Lung (tissue), 12 donors: Measurements from ENCODE around the gene PIGM. TPM values are rescaled to one million over a fixed set of nuclear protein-coding genes. Genes with fewer than 3 reads are reported as not detected.
A peak's percentile ranks its signal among the peaks of the same experiment; 100 is the strongest.

Experiments
- ATAC-seq: fragments of 200-7000 bp; cut with Tn5 transposase; one replicate; pipeline ENCODE4 v1.9.1; 2020; ENCODE audit warnings: moderate number of reproducible peaks; ENCODE audit not compliant: insufficient read depth, low FRiP score
- DNase-seq, 3 donors: peaks; one replicate each; pipeline ENCODE4 v3.0.0-alpha.2; 2013 to 2017
- H3K27ac ChIP-seq, 2 donors: one replicate each; pipeline ENCODE4 v1.5.1; 2013; ENCODE audit warnings: mild to moderate bottlenecking in 2 of 2, moderate library complexity in 2 of 2, control low read depth in 1 of 2, inconsistent platforms in 1 of 2, low read depth in 1 of 2, low read length in 1 of 2
- H3K27me3 ChIP-seq, 3 donors: one replicate each; pipeline ENCODE4 v1.5.1; 2013; ENCODE audit warnings: low read length in 2 of 3; ENCODE audit not compliant: control insufficient read depth in 3 of 3, insufficient read depth in 3 of 3
- H3K36me3 ChIP-seq, 4 donors: one replicate each; pipeline ENCODE4 v1.5.1; 2013; ENCODE audit warnings: low read length in 4 of 4, mild to moderate bottlenecking in 1 of 4, moderate library complexity in 1 of 4; ENCODE audit not compliant: control insufficient read depth in 4 of 4, insufficient read depth in 4 of 4
- H3K4me1 ChIP-seq, 5 donors: one replicate each; pipeline ENCODE4 v1.5.1; 2013; ENCODE audit warnings: low read length in 5 of 5, mild to moderate bottlenecking in 2 of 5, moderate library complexity in 1 of 5; ENCODE audit not compliant: control insufficient read depth in 5 of 5, insufficient read depth in 5 of 5
- H3K4me3 ChIP-seq: one replicate; pipeline ENCODE4 v1.5.1; 2013; ENCODE audit warnings: mild to moderate bottlenecking, control low read depth, moderate library complexity
- H3K9ac ChIP-seq, 2 donors: one replicate each; pipeline ENCODE4 v1.5.1; 2013; ENCODE audit warnings: low read length in 2 of 2, control low read depth in 1 of 2; ENCODE audit not compliant: insufficient read depth in 1 of 2
- H3K9me3 ChIP-seq, 4 donors: one replicate each; pipeline ENCODE4 v1.5.1; 2013; ENCODE audit warnings: low read length in 3 of 4, mild to moderate bottlenecking in 1 of 4, moderate library complexity in 1 of 4; ENCODE audit not compliant: control insufficient read depth in 4 of 4, insufficient read depth in 3 of 4
- WGBS, 2 donors: extraction: QIAGEN DNeasy Blood & Tissue Kit; methylation state at CpG; one replicate each; pipeline ENCODE4 v1.1.7; 2013; 5-methylcytosine and 5-hydroxymethylcytosine counted together
- polyA plus RNA-seq, 2 donors: library from polyadenylated mRNA; stranded (reverse); fragments of 200-250 nt; gene quantifications; one replicate each; pipeline ENCODE4 v1.2.1, GENCODE V29; 2013
- total RNA-seq, 2 donors: library from RNA; depleted of rRNA in 1 of 2; stranded (reverse); fragments of >200 nt in 1 of 2; gene quantifications; one replicate each; pipeline ENCODE4 v1.2.1, GENCODE V29; 2014 to 2021
- TF ChIP-seq, protein P1 (sequence below): IDR thresholded peaks from 2 replicates; pipeline ENCODE4 v1.5.1; 2012; ENCODE audit warnings: mild to moderate bottlenecking; ENCODE audit errors: control extremely low read depth, extremely low read depth
- donor health status: control.
- donor health status: control.
- donor health status: Bipolar disorder and iron deficiency.
- donor health status: healthy.
- donor health status: DM: yes; HTN: yes; CAD: no.

PIGM gene
- total and polyA plus RNA-seq, 4 donors: 3.7 to 9.1 (median 5.7) TPM

DNA sequence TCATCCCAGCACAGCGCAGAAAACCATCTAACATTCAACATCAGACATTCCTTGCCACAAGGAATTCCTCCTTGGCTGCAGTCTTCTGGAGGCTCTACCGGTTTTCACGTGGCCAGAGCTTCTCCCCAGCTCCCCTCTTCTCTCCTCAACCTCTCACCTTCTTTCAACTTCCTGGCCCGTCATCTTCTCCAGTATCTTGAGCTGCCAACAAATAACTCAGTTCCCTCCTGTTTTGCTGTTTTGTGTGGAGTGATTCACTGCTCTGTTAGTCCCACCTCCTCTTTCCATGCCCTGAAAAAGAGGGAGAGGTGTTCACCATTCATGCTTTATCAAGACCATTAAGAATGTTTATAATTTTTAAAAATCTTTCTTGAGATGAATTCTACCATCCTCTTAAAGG lies 32.6 kb downstream of the PIGM start:
- ATAC-seq (no peak), DNase-seq (no peak)
- TF ChIP-seq, protein P1, sequence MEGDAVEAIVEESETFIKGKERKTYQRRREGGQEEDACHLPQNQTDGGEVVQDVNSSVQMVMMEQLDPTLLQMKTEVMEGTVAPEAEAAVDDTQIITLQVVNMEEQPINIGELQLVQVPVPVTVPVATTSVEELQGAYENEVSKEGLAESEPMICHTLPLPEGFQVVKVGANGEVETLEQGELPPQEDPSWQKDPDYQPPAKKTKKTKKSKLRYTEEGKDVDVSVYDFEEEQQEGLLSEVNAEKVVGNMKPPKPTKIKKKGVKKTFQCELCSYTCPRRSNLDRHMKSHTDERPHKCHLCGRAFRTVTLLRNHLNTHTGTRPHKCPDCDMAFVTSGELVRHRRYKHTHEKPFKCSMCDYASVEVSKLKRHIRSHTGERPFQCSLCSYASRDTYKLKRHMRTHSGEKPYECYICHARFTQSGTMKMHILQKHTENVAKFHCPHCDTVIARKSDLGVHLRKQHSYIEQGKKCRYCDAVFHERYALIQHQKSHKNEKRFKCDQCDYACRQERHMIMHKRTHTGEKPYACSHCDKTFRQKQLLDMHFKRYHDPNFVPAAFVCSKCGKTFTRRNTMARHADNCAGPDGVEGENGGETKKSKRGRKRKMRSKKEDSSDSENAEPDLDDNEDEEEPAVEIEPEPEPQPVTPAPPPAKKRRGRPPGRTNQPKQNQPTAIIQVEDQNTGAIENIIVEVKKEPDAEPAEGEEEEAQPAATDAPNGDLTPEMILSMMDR: no peak
- Histone ChIP-seq H3K36me3 (no peaks in the 10 kb centered on the region), H3K27me3 (peaks cover 0 to 5% (median 0%) of the 10 kb centered on the region in 3 donors), H3K4me1 (peaks cover 0 to 6% (median 0%) of the 10 kb centered on the region in 5 donors), H3K9me3 (no peaks in the 10 kb centered on the region), H3K4me3 (no peak overlapping the region), H3K9ac (no peak overlapping the region), H3K27ac (no peak overlapping the region)
- WGBS, 2 donors: 69 to 79% methylated on average over 4 of the region's 4 CpGs

DNA sequence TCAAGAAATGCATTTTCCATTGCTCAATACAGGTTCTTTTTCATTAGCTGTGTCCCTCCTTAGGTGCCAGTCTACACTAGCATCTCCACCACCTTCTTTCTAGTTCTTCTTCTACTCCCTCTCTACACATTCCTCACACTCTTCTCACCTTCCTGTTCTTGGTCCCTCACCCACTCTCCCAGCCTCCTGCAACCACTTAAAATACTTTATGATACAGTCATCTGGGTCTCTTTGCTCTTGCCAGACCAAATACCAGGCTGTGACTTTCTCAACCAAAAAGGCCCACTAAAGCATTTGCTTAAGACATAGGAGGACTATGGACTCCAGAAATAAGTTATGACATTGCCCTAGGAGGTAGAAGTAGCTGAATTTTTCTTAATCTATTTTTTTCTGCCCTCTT lies 35.1 kb downstream of the PIGM start:
- peak; percentile 77 for ATAC-seq
- peak in 1 of 3 donors; percentile 18 for DNase-seq

DNA sequence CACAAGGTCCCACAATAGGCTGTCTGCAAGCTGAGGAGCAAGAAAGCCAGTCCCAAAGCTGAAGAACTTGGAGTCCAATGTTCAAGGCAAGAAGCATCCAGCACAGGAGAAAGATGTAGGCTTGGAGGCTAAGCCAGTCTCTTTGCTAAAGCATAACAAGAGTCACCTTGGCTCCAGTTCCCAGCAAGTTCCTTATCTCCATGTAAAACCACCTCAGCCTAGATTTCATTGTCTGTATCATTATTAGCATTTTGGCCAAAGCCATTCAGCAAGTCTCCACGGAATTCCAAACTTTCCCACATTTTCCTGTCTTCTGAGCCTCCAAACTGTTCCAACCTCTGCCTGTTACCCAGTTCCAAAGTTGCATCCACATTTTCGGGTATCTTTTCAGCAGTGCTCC lies 36.9 kb downstream of the PIGM start:
- H3K9me3 ChIP-seq: no peaks in the 10 kb centered on the region
- DNase-seq (no peak), ATAC-seq (no peak)
- no peak overlapping the region for H3K27ac ChIP-seq
- TF ChIP-seq, protein P1: no peak
- peaks cover 0 to 5% (median 0%) of the 10 kb centered on the region in 3 donors for H3K27me3 ChIP-seq
- no peaks in the 10 kb centered on the region for H3K36me3 ChIP-seq
- H3K9ac ChIP-seq: no peak overlapping the region
- 91 to 93% methylated on average over 2 of the region's 2 CpGs for WGBS, 2 donors
- H3K4me3 ChIP-seq: no peak overlapping the region
- H3K4me1 ChIP-seq: peaks cover 0 to 6% (median 0%) of the 10 kb centered on the region in 5 donors

More for the DNA sequence above, 35.1 kb downstream of the PIGM start:
- peaks cover 0 to 5% (median 0%) of the 10 kb centered on the region in 3 donors for H3K27me3 ChIP-seq
- no peaks in the 10 kb centered on the region for H3K9me3 ChIP-seq
- H3K9ac ChIP-seq: no peak overlapping the region
- no peak overlapping the region for H3K27ac ChIP-seq
- H3K36me3 ChIP-seq: no peaks in the 10 kb centered on the region
- peaks cover 0 to 6% (median 0%) of the 10 kb centered on the region in 5 donors for H3K4me1 ChIP-seq
- TF ChIP-seq, protein P1: no peak
- H3K4me3 ChIP-seq: no peak overlapping the region

DNA sequence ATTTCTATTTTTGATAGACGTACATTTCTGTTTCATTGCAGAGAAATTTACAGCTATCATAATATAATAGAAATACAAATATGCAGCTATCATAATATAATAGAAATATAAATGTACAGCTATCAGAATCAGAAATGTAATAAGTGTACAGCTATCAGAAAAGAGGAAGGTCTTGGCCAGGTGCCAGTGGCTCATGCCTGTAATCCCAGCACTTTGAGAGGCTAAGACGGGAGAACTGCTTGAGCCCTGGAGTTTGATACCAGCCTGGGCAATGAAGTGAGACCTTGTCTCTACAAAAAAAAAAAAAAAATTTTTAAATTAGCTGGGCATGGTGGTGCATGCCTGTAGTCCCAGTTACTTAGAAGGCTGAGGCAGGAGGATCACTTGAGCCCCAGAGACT lies 37.9 kb downstream of the PIGM start:
- H3K4me3 ChIP-seq: no peak overlapping the region
- peaks cover 0 to 6% (median 0%) of the 10 kb centered on the region in 5 donors for H3K4me1 ChIP-seq
- peak in 1 of 3 donors; percentile 11 for DNase-seq
- no peak for ATAC-seq
- H3K36me3 ChIP-seq: no peaks in the 10 kb centered on the region
- no peaks in the 10 kb centered on the region for H3K9me3 ChIP-seq
- TF ChIP-seq, protein P1: no peak
- no peak overlapping the region for H3K9ac ChIP-seq
- H3K27ac ChIP-seq: no peak overlapping the region
- 76 to 91% methylated on average over 2 of the region's 2 CpGs for WGBS, 2 donors
- peaks cover 0 to 2% (median 0%) of the 10 kb centered on the region in 3 donors for H3K27me3 ChIP-seq
